GM19035 (cell line): ENCODE results near the gene MICAL3.
"Not testable (repeated sequence)": the region's sequence is repeated elsewhere in the genome, so short reads cannot be mapped to it uniquely, and the experiment has no call there.

Experiments used
- ATAC-seq: cut with Tn5 transposase; IDR thresholded peaks from one replicate; pipeline ENCODE4 v1.9.1; 2021; ENCODE audit not compliant: unreplicated experiment

The MICAL3 gene

DNA sequence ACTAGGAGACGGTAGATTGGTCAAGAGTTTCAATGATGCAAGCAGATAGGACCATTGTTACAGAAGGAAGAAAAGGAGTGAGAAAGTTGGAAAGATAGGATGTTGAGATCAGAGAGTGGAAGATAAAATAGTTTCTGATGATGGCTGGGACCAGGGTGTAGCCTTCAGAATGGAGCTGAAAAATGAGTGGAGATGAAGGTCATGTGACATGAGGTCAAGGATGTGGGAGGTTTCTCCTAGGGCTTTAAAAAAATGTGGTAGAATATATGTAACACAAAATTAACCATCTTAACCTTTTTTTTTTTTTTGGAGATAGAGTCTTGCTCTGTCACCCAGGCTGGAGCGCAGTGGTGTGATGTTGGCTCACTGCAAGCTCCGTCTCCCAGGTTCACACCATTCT is 35.1 kb upstream of the MICAL3 start:
- no peak for ATAC-seq

DNA sequence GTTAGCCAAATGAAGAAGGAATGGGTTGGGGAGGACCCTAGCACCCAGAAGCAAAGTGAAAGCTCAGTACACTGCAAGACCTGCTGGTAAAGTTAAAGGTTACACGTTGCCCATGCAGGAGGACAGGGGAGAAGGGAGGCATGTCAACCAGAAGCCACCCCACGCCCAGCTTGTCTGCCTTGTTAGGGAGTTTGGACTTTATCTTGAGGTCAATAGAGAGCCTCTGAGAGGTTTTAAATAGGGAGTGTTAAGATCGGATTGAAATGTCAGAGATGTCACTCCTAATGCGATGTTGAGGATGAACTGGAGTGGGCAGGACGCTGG is 34.7 kb upstream of the MICAL3 start:
- ATAC-seq: no peak

- ATAC-seq: no peak
These were observed 34.2 kb upstream of the MICAL3 start for GRCh38 chr22:18058371-18059093.

- ATAC-seq: peak; percentile 75
These were observed 33.3 kb upstream of the MICAL3 start for GRCh38 chr22:18057568-18058209.

GRCh38 chr22:18056807-18057474 is 32.6 kb upstream of the MICAL3 start:
- ATAC-seq: no peak

GRCh38 chr22:18056161-18056666 is 31.9 kb upstream of the MICAL3 start:
- no peak for ATAC-seq

DNA sequence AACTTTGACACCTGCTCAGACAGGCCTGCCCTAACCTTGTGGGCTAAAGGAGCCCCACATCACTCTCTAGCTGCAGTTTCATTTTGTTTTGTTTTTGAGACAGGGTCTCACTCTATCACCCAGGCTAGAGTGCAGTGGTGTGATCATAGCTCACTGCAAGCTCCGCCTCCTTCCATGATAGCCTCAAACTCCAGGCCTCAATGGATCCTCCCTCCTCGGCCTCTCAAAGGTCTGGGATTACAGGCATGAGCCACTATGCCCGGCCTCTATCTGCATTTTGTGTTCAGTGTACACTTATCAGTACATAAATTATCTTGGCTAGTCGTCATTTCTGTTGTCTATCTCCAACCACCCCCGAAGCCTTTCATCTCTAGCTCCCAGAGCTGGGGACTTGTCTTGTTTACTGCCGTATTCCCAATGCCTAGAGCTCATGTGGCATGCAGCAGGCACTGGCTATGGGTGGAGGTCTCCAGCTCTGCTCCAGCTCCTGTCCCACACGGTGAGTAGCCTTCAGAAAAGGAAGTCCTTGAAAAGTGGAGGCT is 31.3 kb upstream of the MICAL3 start:
- no peak for ATAC-seq

GRCh38 chr22:18053216-18053946 is 29.0 kb upstream of the MICAL3 start:
- ATAC-seq: not testable (repeated sequence)

- ATAC-seq: not testable (repeated sequence)
These were observed 26.8 kb upstream of the MICAL3 start for GRCh38 chr22:18051113-18051512.

GRCh38 chr22:18050065-18050464 is 25.7 kb upstream of the MICAL3 start:
- ATAC-seq: no peak

GRCh38 chr22:18048441-18048898 is 24.1 kb upstream of the MICAL3 start:
- ATAC-seq: no peak

DNA sequence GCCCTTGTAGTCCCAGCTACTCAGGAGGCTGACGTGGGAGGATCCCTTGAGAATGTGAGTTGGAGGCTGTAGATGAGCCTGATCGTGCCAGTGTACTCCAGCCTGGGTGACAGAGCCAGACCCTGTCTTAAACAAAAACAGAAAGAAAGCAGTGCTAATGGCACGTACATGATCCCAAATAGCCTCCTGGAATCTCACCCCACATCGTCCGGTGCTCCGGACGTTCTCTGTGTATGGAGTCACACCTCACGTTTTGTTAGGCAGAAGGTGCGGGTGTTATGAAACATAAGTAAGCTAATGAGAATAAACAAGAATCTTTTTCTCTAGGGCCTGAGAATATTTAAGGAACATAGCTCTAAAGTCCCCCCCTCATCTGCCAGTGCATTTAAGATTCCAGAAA is 23.7 kb upstream of the MICAL3 start:
- ATAC-seq: no peak

- no peak for ATAC-seq
These were observed 21.4 kb upstream of the MICAL3 start for GRCh38 chr22:18045794-18046193.

GRCh38 chr22:18044548-18045271 is 20.3 kb upstream of the MICAL3 start:
- no peak for ATAC-seq

- no peak for ATAC-seq
These were observed 18.3 kb upstream of the MICAL3 start for GRCh38 chr22:18042685-18043084.

DNA sequence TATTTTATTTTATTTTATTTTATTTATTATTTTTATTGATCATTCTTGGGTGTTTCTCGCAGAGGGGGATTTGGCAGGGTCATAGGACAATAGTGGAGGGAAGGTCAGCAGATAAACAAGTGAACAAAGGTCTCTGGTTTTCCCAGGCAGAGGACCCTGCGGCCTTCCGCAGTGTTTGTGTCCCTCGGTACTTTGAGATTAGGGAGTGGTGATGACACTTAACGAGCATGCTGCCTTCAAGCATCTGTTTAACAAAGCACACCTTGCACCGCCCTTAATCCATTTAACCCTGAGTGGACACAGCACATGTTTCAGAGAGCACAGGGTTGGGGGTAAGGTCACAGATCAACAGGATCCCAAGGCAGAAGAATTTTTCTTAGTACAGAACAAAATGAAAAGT is 16.5 kb upstream of the MICAL3 start:
- ATAC-seq: not testable (repeated sequence)

- no peak for ATAC-seq
These were observed 11.4 kb upstream of the MICAL3 start for GRCh38 chr22:18035751-18036150.

DNA sequence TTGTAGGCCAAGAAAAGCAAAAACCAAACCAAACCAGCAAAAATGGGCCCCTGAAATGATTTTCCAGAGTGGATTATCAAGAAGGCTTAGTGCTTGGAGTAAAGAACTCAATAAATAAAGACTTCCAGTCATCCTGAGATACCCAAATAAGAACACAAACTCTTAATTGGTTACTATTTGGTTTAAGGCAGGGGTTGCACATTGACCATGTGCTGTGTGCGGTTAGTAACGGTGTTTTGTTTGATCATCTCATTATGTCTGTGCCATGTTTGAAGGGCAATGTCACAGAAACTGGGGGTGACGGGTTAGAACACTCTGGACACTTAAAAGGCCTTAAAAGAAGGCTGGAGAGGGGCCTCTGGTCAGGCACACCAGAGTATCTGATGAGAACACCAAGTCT is 9.7 kb upstream of the MICAL3 start:
- no peak for ATAC-seq

GRCh38 chr22:18033204-18033998 is 9.0 kb upstream of the MICAL3 start:
- ATAC-seq: no peak
